ENCODE measurements around the gene WWOX. TPM values are rescaled to one million over a fixed set of nuclear protein-coding genes. Genes with fewer than 3 reads are reported as not detected.

WWOX gene
- total RNA-seq, 1 donor from 2014 or later: 19.0 TPM

DNA sequence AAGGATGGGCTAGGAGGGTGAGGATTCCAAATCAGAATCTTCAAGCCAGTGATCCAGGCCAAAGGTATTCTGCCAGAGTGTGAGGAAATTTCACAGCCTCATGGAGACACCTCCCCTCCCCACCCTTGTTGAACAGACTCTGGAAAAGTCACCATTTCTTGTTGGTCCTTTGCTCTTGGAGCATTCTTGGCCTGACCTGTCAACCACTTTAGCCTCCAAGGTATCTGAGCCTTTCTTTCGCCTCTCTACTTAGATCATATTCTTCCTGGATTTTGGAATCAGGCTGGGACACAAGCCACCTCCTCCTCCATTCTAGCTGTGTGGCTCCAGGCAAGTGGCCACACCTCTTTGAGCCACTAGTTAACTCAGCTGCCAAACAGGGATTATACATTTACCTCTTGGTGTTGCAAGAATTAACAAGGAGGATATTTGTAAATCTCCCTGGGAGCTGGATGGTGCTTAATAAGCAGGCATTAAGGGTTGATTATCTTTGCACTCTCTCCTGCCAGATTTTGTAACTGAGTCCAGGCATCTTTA lies 193.5 kb downstream of the WWOX start:
- intact Hi-C loops (cut with micrococcal nuclease): no loop called here

DNA sequence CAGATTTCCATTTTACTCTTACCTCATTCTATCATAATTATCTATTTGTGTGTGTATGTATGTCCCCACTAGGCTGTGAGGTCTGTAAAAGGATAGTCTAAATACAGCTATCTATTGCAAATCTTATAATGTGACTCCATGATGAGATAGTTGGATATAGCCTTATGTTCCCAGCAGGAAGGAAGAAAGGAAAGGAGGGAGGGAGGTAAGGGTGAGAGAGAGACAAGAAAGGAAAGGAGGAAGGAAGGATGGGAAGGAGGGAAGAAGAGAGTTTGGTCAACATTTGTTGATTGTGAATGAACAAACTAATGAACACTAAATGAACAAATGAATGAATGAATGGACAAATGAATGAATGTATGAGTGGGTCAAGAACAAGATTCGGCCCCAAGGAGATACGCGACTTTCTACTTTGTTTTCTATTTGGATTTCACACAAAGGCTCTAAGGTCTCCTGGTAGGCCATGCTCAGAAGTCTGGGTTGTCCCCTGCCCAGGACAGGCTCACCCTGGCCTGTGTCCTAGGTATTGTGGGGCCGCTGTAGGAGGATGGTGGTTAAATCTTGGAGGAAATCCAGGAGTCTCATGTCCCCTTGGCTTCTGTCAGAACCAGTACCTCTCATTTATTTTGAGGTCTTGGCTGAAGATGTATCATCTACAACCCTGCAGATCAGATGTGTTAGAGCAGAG lies 195.2 kb downstream of the WWOX start:
- intact Hi-C loops (cut with micrococcal nuclease): no loop called here

DNA sequence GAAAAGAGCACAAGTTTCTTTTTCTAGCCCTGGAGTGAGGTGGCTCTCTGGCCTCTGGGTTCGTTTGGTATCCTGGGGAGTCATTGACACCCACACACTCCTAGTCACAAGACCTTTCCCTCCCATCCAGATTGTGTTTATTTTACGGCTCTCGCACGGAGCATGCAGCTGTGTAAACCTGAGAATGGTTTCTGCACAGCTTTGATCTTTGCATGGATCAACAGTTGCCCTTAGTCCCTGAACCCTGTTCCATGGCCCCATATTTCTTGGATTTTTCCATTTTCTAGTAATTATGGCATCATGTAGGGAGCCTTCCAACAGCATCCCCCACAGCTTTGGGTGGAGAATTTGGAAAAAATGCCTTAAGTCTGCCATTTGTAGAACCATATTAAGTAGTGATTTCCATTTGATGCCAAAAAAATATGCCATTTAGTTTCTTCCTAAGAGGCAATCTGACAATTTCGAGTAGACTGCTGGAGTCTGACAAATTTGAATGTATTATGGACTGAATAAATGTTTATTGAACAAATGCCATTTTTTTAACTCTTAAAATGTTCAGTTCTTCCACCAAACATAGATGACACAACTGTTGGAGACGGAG lies 197.7 kb downstream of the WWOX start:
- intact Hi-C loops (cut with micrococcal nuclease): no loop called here

DNA sequence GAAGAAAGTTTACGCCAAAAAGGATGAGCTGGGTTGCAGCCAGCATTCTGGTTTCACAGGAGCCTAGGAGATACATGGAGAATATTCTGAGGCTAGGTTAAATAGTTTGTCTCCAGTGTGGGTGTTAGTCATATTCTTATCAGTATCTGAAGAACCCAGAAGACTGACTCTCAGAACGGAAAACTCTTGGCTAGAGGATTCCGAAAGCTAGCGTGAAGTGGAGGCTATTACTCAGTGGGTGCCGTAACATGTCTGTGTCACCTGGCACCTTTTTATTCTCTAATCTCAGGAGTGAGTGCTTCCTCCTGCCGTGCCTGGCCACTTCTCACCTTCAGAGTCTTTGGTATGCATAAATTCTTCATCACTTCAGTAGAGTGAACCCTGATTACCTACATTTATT lies 199.5 kb downstream of the WWOX start:
- intact Hi-C loops (cut with micrococcal nuclease): no loop called here

DNA sequence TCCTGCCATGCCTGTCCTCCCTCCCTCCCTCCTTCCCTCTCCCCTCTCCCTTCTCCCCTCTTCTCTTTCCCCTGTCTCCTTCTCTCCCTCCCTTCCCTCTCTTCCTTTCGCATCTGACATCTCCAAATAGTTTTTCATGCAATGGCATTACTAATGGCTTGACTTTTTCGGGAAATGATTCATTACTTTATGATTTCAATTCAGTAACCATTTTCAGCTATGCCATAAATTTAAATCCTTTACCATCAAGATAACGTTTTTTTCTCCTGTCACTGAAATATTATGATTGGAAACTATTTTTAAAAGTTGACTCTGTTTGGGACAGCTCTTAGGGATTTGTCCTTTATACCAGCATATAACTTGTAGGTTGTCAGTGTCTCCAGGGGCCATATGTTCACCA lies 201.0 kb downstream of the WWOX start:
- intact Hi-C loops (cut with micrococcal nuclease): no loop called here

DNA sequence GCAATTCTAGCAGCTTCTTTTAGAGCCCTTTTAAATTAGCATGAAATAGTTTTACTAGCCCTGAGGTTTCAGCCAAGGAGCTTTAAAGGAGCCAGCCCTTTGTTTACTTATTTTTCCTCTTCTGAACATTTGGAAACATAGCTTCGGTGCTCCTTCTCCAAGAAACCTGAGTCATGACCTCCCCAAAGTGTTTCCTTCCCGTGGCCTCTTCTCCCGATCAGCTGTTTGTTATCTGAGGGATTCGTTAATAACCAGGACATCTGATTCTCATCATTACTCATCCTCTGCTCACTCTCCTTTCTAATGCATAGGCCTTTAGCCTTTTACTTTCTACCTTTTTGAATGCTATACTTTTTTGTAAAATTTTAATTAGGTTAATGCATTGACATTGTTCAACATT lies 204.5 kb downstream of the WWOX start:
- intact Hi-C loops (cut with micrococcal nuclease): no loop called here

DNA sequence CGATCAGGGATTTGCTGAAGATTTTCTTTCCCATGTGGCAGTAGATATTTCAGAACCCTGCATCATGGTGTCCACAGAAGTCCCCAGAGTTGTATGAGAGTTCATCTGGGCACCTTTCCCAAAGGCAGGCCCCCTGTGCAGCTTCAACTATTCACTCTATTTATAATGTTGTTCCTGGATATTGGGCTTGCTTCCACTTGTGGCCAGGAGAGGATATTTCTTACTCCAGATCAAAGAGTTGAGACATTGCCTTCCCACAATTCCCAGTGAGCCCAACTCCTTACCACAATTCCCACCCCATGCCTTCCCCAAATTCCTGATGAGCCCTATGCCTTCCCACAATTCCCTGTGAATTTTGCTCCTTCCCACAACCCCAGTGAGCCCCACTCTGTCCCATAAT lies 206.9 kb downstream of the WWOX start:
- intact Hi-C loops (cut with micrococcal nuclease): no loop called here

DNA sequence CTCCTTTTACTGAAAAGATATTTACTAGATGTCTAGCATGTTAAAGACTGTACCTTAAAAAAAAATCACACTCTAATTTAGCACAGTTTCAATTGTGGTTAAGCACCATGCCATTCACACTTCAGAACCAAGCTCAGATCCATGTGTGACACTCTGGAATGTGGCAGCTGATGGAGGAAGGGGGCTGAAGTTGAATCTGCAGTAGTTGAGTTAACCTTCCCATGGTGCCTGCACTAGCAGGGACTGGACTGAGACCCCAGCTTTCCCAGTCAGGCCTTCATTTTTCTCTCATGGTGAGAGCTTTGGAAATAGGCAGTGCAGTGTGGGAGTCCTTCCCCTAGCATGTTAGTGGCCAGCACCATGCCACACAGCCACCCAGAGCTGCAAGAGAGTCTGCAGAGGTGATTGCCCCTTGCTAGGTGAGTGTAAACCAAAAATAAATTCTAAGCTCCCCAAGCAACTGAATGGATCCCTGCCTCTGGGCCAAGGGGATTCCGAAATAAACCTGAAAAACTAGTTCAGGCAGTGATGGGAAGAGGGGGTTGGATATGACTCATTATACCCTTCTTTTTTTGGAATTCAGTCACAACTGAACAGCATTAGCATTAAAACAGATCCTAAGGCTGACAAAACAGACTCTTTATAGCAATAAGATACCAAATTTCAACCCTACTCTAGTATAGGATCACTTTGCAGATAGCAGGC lies 208.5 kb downstream of the WWOX start:
- intact Hi-C loops (cut with micrococcal nuclease): no loop called here

DNA sequence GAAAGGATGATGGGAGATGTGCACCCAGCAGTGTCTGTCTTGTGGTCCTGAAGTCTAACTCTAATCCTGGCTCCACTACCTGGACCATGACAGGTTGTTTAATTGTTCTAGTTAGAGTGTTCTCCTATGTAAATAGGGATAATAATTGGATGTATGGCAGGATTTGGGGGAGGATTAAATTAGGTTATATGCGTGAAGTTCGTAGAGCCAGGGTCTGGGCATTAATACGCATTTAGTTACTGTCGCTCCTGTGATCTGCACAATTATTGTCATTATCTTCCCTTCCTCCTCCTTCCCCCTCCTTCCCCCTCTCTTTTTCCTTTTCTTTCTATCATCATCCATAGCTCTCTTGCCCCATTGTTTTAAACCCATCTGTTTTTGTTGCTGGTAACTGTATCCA lies 210.3 kb downstream of the WWOX start:
- intact Hi-C loops (cut with micrococcal nuclease): no loop called here

DNA sequence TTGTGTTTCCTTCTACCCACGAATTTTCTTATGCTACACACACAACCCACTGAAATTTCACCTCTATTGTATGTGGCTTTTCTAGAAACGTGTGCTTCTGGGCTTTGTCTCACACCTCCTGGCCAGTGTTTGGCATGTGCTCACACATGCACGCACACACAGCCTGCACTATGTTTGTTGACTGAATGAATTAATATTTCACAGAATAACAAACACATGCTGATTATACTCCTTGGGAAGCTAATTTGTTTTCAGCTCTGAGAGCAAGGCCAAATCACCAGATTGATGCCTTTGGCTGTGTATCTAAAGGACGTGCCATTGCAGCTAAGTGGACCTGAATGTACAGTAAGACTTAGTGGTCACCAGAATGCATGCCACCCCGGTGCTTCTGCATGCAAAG lies 210.7 kb downstream of the WWOX start:
- intact Hi-C loops (cut with micrococcal nuclease): no loop called here

DNA sequence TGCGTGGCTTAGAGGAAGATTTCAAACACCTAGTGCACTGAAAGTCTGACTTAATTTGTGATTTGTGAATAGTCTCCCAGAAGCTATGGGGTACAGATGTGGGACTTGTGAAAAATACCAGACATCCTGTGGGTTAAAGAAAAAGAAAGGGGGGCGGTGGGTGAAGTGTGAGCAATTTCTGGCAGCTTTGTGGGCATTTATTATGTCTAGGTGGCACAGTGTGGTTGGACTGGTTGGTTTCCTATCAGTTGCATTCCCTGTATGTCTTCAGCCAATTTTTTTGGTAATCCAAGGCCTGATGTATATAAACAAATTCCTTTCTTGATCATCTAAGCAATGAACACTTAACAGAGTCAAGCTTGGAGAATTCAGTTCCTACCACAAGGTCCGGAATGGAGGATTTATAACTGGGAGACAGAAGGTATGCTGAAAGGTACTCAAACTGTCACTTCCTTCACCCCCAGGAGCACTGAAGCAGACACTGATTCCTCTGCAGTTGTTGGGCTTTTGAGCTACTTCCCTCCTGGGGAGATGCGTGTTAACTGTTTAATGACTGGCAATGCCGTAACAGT lies 211.6 kb downstream of the WWOX start:
- intact Hi-C loops (cut with micrococcal nuclease): no loop called here

DNA sequence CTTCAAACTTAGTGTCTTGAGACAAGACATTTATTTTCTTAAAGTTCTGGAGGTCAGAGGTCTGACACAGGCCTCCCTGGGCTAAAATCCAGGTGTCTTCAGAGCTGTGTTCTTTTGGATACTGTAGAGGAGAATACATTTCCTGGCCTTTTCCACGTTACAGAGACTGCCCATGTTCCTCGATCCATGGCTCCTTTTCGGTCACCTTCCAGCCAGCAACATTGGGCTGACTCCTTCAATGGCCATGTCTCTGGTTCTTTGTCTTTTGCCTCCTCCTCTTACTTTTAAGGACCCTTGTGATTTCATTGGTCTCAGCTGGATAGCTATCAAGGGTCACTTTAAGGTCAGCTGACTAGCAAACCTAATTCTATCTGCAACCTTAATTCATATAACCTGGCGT lies 212.4 kb downstream of the WWOX start:
- intact Hi-C loops (cut with micrococcal nuclease): no loop called here

DNA sequence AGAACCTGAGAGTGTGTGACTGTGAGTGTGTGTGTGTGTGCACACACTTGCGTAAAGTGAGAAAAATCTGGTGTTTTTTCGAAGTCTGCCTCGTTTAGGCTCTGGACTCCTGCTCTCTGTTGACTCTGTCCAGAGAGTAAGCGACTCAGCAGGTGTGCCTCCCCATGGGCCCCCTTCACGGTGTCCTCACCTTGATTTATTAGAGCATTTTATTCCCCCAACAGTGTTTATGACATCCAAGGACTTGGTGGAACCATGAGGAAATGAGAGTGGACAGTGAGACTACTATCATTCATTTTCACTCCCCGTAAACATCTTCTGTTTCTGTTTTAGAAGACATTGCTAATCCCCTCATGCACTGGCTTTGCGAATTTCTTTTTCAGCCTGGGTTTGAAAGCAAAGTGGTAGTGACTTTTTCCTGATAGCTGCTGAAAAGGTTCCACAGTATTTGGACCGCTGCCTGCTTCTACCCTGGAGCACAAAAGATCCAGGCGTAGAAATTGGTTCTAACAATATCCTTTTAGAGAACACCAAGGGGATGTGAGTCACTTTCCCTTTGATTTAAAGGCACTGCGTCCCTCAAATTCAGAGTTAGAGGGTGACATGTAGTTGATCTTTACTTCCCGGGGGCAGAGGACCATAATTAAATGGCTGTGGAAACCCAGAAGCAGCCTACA lies 218.2 kb downstream of the WWOX start:
- intact Hi-C loops (cut with micrococcal nuclease): no loop called here

DNA sequence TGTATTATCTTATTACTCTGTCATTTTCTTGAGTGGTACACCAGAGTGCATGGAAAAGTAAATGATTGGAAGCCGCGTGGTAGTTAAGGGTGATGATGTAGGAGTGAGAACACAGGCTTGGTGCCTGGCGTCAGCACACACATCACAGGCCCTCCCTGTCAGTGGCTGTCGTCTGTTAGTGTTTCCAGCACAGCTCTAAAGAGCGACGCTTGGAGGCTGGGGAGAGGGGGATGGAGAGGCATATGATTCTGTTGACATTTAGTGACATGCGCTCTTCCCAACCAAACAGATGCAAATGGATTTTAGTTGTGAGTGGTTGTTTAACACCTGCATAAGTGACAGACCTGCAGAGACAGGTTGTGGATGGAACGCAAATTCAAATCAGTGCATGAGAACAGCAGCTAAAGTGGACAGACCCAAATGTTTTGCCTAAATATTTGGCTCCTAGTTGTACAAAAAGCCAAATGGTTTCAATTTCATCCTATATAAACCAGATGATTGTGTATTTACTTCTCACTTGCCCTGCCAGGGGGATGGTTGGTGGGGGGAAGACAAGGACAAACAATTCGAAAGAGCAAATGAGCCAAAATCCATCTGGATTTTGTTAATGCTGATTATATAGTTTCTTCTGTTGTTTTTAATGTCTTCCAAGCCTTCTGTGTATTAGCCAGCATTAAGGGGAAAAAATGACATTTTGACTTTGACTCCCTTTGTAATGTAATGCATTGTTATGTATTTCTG lies 222.3 kb downstream of the WWOX start:
- intact Hi-C loops (cut with micrococcal nuclease): no loop called here

DNA sequence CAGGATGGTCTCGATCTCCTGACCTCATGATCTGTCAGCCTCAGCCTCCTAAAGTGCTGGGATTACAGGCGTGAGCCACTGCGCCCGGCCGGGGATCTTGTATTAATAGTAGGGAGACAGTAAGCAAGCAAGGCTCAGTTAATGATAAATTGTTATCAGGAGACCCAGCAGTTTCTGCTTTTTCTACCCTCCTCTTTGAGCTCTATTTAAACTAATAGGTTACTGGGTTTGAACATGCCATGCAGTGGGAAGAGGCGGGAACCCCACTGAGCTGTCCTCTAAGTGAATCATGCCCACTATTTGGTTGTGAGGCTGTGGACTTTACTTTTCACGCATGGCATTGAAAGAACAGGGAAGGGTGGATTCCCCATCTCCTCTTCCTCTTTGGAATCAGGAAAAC lies 223.9 kb downstream of the WWOX start:
- intact Hi-C loops (cut with micrococcal nuclease): no loop called here

DNA sequence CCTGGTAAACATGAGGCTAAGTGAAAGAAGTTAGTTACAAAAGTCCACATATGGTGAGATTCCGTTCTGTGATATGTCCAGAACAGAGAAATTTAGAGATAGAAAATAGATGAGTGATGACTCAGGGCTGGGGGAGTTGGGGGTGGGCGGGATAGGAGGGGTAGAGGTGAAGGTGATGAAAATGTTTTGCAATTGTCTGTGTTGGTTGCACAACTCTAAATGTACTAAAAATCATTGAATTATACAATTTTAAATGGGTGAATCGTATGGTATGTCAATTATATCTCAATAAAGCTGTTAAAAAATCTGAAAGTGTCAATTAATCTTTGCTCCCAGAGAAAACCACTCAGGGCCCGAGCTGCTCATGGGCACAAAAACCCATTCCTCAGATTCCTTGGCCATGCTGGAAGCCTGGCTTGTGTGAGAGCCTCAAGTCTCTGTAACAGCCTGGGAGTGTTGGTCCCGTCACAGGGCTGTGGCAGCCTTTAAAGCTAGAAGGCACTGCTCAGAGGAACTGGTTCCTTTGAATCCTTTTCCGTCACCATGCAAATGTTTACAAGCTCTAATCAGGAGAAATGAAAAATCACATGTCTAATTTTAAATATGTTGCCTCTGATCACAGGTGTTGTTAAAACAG lies 225.3 kb downstream of the WWOX start:
- intact Hi-C loops (cut with micrococcal nuclease): no loop called here

DNA sequence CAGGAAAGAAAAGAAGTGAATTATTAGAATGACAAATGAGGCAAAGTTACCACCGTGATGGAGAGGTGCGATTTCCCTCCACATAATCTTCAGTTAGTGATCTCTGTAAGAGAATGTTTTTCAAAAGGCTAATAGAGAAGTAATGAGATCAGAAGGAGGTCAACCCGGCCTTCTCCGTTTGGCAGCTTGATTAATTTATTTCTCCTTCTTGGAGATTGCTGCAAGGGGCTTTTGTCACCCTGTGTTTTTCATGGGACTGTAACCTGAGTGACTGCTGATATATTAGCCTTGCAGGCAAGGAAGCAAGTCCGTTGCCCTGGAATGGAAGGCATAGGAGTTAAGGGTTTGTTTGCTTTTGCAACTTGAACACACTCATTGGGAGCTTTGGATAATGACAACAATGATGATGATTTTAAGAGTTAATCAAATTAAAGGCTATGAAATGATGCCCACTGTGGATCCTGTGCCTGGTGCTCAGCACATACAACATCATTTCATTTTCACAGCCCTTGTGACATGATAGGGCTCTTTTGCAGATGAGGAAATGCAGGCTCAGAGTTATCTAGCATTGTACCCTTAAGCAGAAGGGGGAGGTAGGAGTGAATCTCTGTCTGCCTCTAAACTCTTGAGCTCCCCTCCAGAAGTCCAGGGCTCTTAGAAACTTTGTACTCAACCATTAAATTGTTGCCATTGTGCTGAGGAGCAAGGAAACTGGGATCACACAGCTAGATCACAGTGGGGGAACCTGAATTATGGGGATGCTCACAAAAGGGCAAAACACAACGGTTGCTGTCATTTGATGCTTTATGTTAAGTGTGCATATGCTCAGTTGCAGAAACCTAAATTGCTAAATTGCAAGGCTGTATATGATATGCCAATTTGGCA lies 226.3 kb downstream of the WWOX start:
- intact Hi-C loops (cut with micrococcal nuclease): no loop called here

DNA sequence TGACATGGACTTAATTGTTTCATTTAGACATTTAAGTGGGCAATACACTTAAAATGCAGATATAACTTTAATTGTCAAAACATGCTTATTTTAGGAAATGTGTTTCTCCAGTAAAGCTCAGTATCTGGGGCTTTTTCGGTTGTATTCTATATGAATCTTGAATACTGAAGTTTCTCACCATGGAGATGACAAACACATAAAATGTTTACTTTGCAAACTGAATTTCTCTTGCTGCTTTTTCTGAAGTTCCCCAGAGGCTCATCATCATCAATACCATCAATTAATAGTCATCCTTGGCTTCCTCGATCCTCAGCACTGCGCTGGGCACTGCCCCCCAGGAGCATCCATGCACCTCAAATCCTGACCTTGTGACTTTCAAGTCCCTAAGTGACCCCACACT lies 227.3 kb downstream of the WWOX start:
- intact Hi-C loops (cut with micrococcal nuclease): no loop called here

DNA sequence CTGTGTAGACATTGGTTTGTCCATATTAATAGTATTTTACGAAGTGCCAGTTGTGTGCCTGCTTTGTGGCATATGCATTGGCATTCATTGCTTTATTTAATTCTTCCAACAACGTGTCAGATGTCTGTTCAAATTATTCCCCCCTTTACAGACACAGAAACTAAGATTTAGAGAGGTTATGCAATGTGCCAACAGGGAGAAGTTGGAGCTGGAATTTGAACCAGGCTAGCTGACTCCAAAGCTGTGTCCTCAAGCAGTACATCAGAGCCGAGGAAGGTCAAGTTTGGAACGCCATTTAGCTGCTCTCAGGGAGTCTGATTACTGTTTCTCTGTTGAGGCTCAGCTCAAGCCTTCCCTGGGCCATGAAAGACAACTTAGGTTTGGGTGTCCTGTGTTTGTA lies 232.3 kb downstream of the WWOX start:
- intact Hi-C loops (cut with micrococcal nuclease): no loop called here

DNA sequence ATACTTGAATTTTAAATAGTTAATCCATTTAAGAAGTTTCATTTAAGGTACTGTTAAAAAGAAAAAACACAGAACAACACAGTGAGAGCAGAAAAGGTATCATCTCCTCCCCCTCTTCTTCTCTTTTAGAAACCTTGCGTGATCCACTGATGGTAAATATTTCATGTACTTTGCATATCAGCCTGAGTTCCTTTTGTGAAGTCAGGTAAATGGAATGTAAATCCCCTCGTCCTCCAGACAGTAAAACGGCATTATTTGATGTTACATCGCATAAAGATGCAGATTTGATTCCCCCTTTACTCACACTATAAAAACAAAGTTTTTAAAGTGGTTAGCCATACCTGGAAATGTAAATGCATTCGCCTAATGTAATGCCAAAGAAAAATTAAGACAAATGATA lies 234.4 kb downstream of the WWOX start:
- intact Hi-C loops (cut with micrococcal nuclease): no loop called here
